ENCODE results near the gene GTF3A.

Gene GTF3A

DNA sequence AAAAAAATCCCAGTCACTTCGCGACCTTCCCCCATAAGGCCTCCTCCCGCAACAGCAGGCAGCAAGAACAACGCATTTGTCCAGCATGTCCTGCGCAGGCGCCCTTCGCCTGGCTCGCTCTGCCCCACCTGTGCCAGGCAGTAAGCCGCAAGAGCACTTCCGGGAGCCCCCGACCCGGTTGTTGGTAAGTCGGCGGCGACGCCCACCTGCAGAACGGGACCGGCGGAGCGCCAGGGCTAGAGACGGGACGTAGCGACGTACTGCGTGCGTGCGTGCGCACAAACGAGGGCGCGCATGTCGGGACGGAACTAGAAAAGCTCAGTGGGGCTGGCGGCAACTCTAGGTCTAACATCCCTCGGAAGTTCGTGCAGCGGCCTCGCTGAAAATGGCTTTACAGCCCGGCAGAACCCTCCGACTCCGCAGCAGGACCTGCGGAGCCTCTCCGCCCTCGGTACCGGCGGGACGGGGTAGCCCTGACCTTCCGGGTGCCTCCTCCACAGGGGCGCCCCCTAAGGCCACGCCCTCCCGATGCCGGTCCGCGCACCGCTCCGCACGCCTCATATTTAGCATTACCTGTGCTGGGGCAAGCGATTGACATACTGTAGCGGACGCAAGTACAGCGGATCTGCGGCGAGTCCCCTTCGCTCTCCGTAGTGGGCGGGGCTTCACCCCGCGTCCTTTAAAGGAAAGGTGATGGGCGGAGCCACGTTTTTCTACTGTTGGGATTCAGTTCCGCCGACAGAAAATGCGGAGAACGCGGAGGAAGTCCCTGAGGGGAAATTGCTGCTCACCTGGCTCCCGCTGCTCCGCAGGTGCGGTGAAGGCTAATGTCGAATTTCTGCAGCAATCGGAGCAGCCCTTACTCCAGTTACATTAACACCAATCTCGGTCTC, 25.8 kb downstream of the GTF3A start, which contains the start of gene MTIF3 (continued):
- TF ChIP-seq ZNF274 (IDR thresholded peaks at IDR 0.05; ENCODE audit: low read length) (no peak), ZNF274 (tag by site-specific recombination; IDR thresholded peaks at IDR 0.05; ENCODE audit: borderline replicate concordance) (no peak), ZNF529 (tag by site-specific recombination; IDR thresholded peaks at IDR 0.05; ENCODE audit: insufficient replicate concordance) (no peak), ZNF48 (tag by site-specific recombination; IDR thresholded peaks at IDR 0.05) (no peak), ZNF335 (tag by site-specific recombination; conservative IDR thresholded peaks at IDR 0.05) (peak; percentile 92), ZEB2 (tag by site-specific recombination; IDR thresholded peaks at IDR 0.05) (peak; percentile 95), ZNF621 (tag by site-specific recombination; IDR thresholded peaks at IDR 0.05) (no peak), EGR2 (tag by site-specific recombination; IDR thresholded peaks at IDR 0.05; ENCODE audit: low read depth) (peak; percentile 66), ZNF10 (tag by site-specific recombination; IDR thresholded peaks at IDR 0.05) (no peak), SCRT2 (tag by site-specific recombination; IDR thresholded peaks at IDR 0.05) (peak; percentile 89), ZNF175 (tag by site-specific recombination; IDR thresholded peaks at IDR 0.05) (no peak), KLF9 (tag by site-specific recombination; IDR thresholded peaks at IDR 0.05; ENCODE audit: low read depth) (peak; percentile 82), ZNF776 (tag by site-specific recombination; IDR thresholded peaks at IDR 0.05; ENCODE audit: borderline replicate concordance) (no peak), RBAK (tag by site-specific recombination; IDR thresholded peaks at IDR 0.05) (no peak), YY2 (tag by site-specific recombination; IDR thresholded peaks at IDR 0.05) (0 out of 2 replicates have a peak, but pooled peaks have one; percentile 18), ZNF391 (tag by site-specific recombination; IDR thresholded peaks at IDR 0.05; ENCODE audit: borderline replicate concordance, low read depth) (no peak), ZNF157 (tag by site-specific recombination; IDR thresholded peaks at IDR 0.05) (no peak), ZNF837 (tag by site-specific recombination; IDR thresholded peaks at IDR 0.05) (no peak), SP3 (tag by site-specific recombination; IDR thresholded peaks at IDR 0.05) (peak; percentile 88), ZNF2 (tag by site-specific recombination; IDR thresholded peaks at IDR 0.05) (0 out of 2 replicates have a peak, but pooled peaks have one; percentile 20), GFI1B (tag by site-specific recombination; IDR thresholded peaks at IDR 0.05) (no peak), ZBTB1 (tag by site-specific recombination; IDR thresholded peaks at IDR 0.05) (no peak)
- TF ChIP-seq, protein P1, sequence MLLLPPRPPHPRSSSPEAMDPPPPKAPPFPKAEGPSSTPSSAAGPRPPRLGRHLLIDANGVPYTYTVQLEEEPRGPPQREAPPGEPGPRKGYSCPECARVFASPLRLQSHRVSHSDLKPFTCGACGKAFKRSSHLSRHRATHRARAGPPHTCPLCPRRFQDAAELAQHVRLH (tag by site-specific recombination; IDR thresholded peaks at IDR 0.05) = no peak
- TF ChIP-seq, protein P2, sequence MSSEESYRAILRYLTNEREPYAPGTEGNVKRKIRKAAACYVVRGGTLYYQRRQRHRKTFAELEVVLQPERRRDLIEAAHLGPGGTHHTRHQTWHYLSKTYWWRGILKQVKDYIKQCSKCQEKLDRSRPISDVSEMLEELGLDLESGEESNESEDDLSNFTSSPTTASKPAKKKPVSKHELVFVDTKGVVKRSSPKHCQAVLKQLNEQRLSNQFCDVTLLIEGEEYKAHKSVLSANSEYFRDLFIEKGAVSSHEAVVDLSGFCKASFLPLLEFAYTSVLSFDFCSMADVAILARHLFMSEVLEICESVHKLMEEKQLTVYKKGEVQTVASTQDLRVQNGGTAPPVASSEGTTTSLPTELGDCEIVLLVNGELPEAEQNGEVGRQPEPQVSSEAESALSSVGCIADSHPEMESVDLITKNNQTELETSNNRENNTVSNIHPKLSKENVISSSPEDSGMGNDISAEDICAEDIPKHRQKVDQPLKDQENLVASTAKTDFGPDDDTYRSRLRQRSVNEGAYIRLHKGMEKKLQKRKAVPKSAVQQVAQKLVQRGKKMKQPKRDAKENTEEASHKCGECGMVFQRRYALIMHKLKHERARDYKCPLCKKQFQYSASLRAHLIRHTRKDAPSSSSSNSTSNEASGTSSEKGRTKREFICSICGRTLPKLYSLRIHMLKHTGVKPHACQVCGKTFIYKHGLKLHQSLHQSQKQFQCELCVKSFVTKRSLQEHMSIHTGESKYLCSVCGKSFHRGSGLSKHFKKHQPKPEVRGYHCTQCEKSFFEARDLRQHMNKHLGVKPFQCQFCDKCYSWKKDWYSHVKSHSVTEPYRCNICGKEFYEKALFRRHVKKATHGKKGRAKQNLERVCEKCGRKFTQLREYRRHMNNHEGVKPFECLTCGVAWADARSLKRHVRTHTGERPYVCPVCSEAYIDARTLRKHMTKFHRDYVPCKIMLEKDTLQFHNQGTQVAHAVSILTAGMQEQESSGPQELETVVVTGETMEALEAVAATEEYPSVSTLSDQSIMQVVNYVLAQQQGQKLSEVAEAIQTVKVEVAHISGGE (tag by site-specific recombination; conservative IDR thresholded peaks at IDR 0.05; ENCODE audit: low read depth) = peak; percentile 67
- TF ChIP-seq, protein P3, sequence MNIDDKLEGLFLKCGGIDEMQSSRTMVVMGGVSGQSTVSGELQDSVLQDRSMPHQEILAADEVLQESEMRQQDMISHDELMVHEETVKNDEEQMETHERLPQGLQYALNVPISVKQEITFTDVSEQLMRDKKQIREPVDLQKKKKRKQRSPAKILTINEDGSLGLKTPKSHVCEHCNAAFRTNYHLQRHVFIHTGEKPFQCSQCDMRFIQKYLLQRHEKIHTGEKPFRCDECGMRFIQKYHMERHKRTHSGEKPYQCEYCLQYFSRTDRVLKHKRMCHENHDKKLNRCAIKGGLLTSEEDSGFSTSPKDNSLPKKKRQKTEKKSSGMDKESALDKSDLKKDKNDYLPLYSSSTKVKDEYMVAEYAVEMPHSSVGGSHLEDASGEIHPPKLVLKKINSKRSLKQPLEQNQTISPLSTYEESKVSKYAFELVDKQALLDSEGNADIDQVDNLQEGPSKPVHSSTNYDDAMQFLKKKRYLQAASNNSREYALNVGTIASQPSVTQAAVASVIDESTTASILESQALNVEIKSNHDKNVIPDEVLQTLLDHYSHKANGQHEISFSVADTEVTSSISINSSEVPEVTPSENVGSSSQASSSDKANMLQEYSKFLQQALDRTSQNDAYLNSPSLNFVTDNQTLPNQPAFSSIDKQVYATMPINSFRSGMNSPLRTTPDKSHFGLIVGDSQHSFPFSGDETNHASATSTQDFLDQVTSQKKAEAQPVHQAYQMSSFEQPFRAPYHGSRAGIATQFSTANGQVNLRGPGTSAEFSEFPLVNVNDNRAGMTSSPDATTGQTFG (tag by site-specific recombination; IDR thresholded peaks at IDR 0.05; ENCODE audit: borderline replicate concordance) = no peak
- TF ChIP-seq, protein P4, sequence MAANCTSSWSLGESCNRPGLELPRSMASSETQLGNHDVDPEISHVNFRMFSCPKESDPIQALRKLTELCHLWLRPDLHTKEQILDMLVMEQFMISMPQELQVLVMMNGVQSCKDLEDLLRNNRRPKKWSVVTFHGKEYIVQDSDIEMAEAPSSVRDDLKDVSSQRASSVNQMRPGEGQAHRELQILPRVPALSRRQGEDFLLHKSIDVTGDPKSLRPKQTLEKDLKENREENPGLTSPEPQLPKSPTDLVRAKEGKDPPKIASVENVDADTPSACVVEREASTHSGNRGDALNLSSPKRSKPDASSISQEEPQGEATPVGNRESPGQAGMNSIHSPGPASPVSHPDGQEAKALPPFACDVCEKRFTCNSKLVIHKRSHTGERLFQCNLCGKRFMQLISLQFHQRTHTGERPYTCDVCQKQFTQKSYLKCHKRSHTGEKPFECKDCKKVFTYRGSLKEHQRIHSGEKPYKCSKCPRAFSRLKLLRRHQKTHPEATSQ (tag by site-specific recombination; IDR thresholded peaks at IDR 0.05) = 0 out of 2 replicates have a peak, but pooled peaks have one; percentile 34
- TF ChIP-seq, protein P5, sequence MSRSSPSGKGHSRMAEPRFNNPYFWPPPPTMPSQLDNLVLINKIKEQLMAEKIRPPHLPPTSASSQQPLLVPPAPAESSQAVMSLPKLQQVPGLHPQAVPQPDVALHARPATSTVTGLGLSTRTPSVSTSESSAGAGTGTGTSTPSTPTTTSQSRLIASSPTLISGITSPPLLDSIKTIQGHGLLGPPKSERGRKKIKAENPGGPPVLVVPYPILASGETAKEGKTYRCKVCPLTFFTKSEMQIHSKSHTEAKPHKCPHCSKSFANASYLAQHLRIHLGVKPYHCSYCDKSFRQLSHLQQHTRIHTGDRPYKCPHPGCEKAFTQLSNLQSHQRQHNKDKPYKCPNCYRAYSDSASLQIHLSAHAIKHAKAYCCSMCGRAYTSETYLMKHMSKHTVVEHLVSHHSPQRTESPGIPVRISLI (tag by site-specific recombination; IDR thresholded peaks at IDR 0.05) = 0 out of 2 replicates have a peak, but pooled peaks have one; percentile 19
- TF ChIP-seq, protein P6, sequence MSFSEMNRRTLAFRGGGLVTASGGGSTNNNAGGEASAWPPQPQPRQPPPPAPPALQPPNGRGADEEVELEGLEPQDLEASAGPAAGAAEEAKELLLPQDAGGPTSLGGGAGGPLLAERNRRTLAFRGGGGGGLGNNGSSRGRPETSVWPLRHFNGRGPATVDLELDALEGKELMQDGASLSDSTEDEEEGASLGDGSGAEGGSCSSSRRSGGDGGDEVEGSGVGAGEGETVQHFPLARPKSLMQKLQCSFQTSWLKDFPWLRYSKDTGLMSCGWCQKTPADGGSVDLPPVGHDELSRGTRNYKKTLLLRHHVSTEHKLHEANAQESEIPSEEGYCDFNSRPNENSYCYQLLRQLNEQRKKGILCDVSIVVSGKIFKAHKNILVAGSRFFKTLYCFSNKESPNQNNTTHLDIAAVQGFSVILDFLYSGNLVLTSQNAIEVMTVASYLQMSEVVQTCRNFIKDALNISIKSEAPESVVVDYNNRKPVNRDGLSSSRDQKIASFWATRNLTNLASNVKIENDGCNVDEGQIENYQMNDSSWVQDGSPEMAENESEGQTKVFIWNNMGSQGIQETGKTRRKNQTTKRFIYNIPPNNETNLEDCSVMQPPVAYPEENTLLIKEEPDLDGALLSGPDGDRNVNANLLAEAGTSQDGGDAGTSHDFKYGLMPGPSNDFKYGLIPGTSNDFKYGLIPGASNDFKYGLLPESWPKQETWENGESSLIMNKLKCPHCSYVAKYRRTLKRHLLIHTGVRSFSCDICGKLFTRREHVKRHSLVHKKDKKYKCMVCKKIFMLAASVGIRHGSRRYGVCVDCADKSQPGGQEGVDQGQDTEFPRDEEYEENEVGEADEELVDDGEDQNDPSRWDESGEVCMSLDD (tag by site-specific recombination; IDR thresholded peaks at IDR 0.05) = peak; percentile 51; the same call in 1 of the 2 replicates
